ENCODE measurements around the gene TAS2R60. TPM values are rescaled to one million over a fixed set of nuclear protein-coding genes. Genes with fewer than 3 reads are reported as not detected.

TAS2R60 gene
- total and polyA plus RNA-seq, 9 of the 15 experiments (the other 6 are each of a cell fraction or from before 2014, with no cell fraction given), result 0.08 TPM; not detected in 8

- Histone ChIP-seq H4K20me1 (replicated peaks; ENCODE audit: control insufficient read depth, insufficient read depth, low read length) (no peaks in the 10 kb centered on the region), H3K27me3 (ENCODE audit: control insufficient read depth in 2 of 2, insufficient read depth in 2 of 2, low read length in 2 of 2) (peaks cover 19 to 24% of the 10 kb centered on the region in 2 experiments; a peak in 4 of 5 replicates), H3K9me1 (ENCODE audit: control insufficient read depth, insufficient read depth, low read length) (no peaks in the 10 kb centered on the region), H3K4me3 (no peak overlapping the region), H3K4me2 (ENCODE audit: insufficient read depth, low read length) (no peak overlapping the region), H2AFZ (ENCODE audit: low read depth, low read length) (no peak overlapping the region), H3K36me3 (ENCODE audit: control insufficient read depth, insufficient read depth, low read length) (no peaks in the 10 kb centered on the region), H3K9me3 (replicated peaks; ENCODE audit: control insufficient read depth, insufficient read depth, low read depth, low read length) (no peaks in the 10 kb centered on the region), H3K9ac (ENCODE audit: insufficient read depth in 1 of 2, low read depth in 2 of 2, low read length in 2 of 2) (no peak overlapping the region), H3K4me1 (replicated peaks in 1 of 2; ENCODE audit: control insufficient read depth in 2 of 2, insufficient read depth in 2 of 2, low read length in 2 of 2) (peaks cover 2 to 7% of the 10 kb centered on the region in 2 experiments; a peak in 4 of 5 replicates), H3K79me2 (ENCODE audit: control insufficient read depth, insufficient read depth, low read length) (no peaks in the 10 kb centered on the region), H3K27ac (ENCODE audit: extremely low read depth, low read depth, low read length) (no peak overlapping the region)
- in situ Hi-C loops (cut with MboI), result no loop called here
- CTCF ChIA-PET (ENCODE audit: low intra/inter-chr PET ratio), result no interaction called here
- ATAC-seq (no peak), FAIRE-seq (no peak), DNase-seq (ENCODE audit: extremely low read depth in 1 of 4, low spot score in 3 of 4) (no peak)
- 11% methylated on average over 5 of the region's 5 CpGs for WGBS (ENCODE audit: insufficient coverage, low coverage, missing lambda C conversion rate)
- BruUV-seq (replicated peaks), result no TSS peak
- POLR2A ChIA-PET, result interaction anchor here (1.0 kb wide), 1 partner anchor 14 kb away, joined by 3 read pairs; no protein-coding TSS in a partner anchor
- intact Hi-C loops (cut with micrococcal nuclease), result no loop called here
- TF ChIP-seq ZNF639 (CRISPR knock-in tag; conservative IDR thresholded peaks at IDR 0.05 in 1 of 2, IDR thresholded peaks at IDR 0.05 in 1 of 2) (peak in 1 of 2 experiments; percentile 52; a peak in 1 of 4 replicates), CHD4 (IDR thresholded peaks at IDR 0.05; ENCODE audit: insufficient read depth, insufficient replicate concordance, low read depth, low read length, poor library complexity, severe bottlenecking) (no peak), CC2D1A (IDR thresholded peaks at IDR 0.05) (no peak), SMAD4 (CRISPR knock-in tag; conservative IDR thresholded peaks at IDR 0.05) (peak; percentile 68), ZNF24 (IDR thresholded peaks at IDR 0.05) (no peak), HCFC1 (IDR thresholded peaks at IDR 0.05; ENCODE audit: low read depth, low read length) (no peak), L3MBTL2 (IDR thresholded peaks at IDR 0.05) (no peak), BACH1 (tag; IDR thresholded peaks at IDR 0.05) (peak; percentile 56; the same call in 1 of the 2 replicates), ELF2 (CRISPR knock-in tag; IDR thresholded peaks at IDR 0.05) (no peak), SIN3B (IDR thresholded peaks at IDR 0.05; ENCODE audit: low read depth) (no peak), HMG20B (CRISPR knock-in tag; IDR thresholded peaks at IDR 0.05) (no peak), PTRF (tag; IDR thresholded peaks at IDR 0.05) (peak; percentile 71; the same call in 1 of the 2 replicates), XRCC3 (IDR thresholded peaks at IDR 0.05) (no peak), TEAD1 (CRISPR knock-in tag; IDR thresholded peaks at IDR 0.05) (peak in 1 of 2 experiments; percentile 64; a peak in 1 of 4 replicates), JUN (IDR thresholded peaks at IDR 0.05; ENCODE audit: borderline replicate concordance, low read depth, low read length) (no peak), JUN (CRISPR knock-in tag; IDR thresholded peaks at IDR 0.05; ENCODE audit: borderline replicate concordance) (no peak), LCOR (CRISPR knock-in tag; IDR thresholded peaks at IDR 0.05) (no peak), NR2C1 (IDR thresholded peaks at IDR 0.05) (no peak), NR2C1 (tag; IDR thresholded peaks at IDR 0.05) (peak; percentile 50; the same call in 1 of the 2 replicates), RBM22 (IDR thresholded peaks at IDR 0.05; ENCODE audit: low read depth, low read length, poor library complexity, severe bottlenecking) (no peak)
- TF ChIP-seq, protein P1, sequence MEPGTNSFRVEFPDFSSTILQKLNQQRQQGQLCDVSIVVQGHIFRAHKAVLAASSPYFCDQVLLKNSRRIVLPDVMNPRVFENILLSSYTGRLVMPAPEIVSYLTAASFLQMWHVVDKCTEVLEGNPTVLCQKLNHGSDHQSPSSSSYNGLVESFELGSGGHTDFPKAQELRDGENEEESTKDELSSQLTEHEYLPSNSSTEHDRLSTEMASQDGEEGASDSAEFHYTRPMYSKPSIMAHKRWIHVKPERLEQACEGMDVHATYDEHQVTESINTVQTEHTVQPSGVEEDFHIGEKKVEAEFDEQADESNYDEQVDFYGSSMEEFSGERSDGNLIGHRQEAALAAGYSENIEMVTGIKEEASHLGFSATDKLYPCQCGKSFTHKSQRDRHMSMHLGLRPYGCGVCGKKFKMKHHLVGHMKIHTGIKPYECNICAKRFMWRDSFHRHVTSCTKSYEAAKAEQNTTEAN (CRISPR knock-in tag; IDR thresholded peaks at IDR 0.05), result no peak
Observed at GRCh38 chr7:143411976-143412708, 31.1 kb upstream of the TAS2R60 start.
